Activated effector memory CD4-positive, alpha-beta T cell treated with anti-CD3 and anti-CD28 coated beads, Interleukin-2, amount 50 U/mL, for 16 hours (primary cell): ENCODE data around the gene CENPU.
"Not testable (repeated sequence)": the region's sequence is repeated elsewhere in the genome, so short reads cannot be mapped to it uniquely, and the experiment has no call there.

Source experiments
- DNase-seq: peaks from one replicate; pipeline ENCODE4 v3.0.0-alpha.2; 2020

CENPU gene

GRCh38 chr4:184733654-184734524, at the start of gene CENPU:
TSS of gene CENPU (minus strand) at chr4:184734096. CDS start at chr4:184734062, 34 bp downstream.
- DNase-seq, result peak; percentile 98

GRCh38 chr4:184782731-184783373, 49.0 kb upstream of the CENPU start:
- DNase-seq, result no peak

GRCh38 chr4:184779160-184779559, 45.3 kb upstream of the CENPU start:
- not testable (repeated sequence) for DNase-seq

GRCh38 chr4:184778325-184778724, 44.4 kb upstream of the CENPU start:
- no peak for DNase-seq

- no peak for DNase-seq
These were observed 42.9 kb upstream of the CENPU start for GRCh38 chr4:184776821-184777220.

- no peak for DNase-seq
These were observed 42.1 kb upstream of the CENPU start for GRCh38 chr4:184775854-184776555.

- DNase-seq, result no peak
These were observed 40.3 kb upstream of the CENPU start for GRCh38 chr4:184774152-184774551.

- DNase-seq, result no peak
These were observed 37.5 kb upstream of the CENPU start for GRCh38 chr4:184771416-184771815.

- DNase-seq, result no peak
These were observed 35.4 kb upstream of the CENPU start for GRCh38 chr4:184769141-184769765.

- DNase-seq, result no peak
These were observed 34.4 kb upstream of the CENPU start for GRCh38 chr4:184768296-184768695.

GRCh38 chr4:184766446-184766845, 32.5 kb upstream of the CENPU start:
- DNase-seq, result no peak

GRCh38 chr4:184765473-184766340, 31.8 kb upstream of the CENPU start:
- DNase-seq, result no peak

GRCh38 chr4:184764601-184765000, 30.7 kb upstream of the CENPU start:
- no peak for DNase-seq

GRCh38 chr4:184763150-184763780, 29.4 kb upstream of the CENPU start:
- no peak for DNase-seq

- peak; percentile 69 for DNase-seq
These were observed 28.2 kb upstream of the CENPU start for GRCh38 chr4:184762100-184762499.

- DNase-seq, result no peak
These were observed 26.8 kb upstream of the CENPU start for GRCh38 chr4:184760681-184761080.

GRCh38 chr4:184757810-184758209, 23.9 kb upstream of the CENPU start:
- DNase-seq, result no peak

GRCh38 chr4:184756399-184756798, 22.5 kb upstream of the CENPU start:
- no peak for DNase-seq

GRCh38 chr4:184755278-184755677, 21.4 kb upstream of the CENPU start:
- DNase-seq, result no peak

GRCh38 chr4:184752496-184753275, 18.8 kb upstream of the CENPU start:
- no peak for DNase-seq

- no peak for DNase-seq
These were observed 17.7 kb upstream of the CENPU start for GRCh38 chr4:184751585-184751956.
